DMS114 treated with DMSO at 0.1 percent for 48 hours (cell line): ENCODE results near the gene QARS1.

Experiments
- DNase-seq: peaks from one replicate; lab custom pipeline; 2025; ENCODE audit not compliant: unreplicated experiment; lab: John Stamatoyannopoulos, UW

QARS1 gene

DNA sequence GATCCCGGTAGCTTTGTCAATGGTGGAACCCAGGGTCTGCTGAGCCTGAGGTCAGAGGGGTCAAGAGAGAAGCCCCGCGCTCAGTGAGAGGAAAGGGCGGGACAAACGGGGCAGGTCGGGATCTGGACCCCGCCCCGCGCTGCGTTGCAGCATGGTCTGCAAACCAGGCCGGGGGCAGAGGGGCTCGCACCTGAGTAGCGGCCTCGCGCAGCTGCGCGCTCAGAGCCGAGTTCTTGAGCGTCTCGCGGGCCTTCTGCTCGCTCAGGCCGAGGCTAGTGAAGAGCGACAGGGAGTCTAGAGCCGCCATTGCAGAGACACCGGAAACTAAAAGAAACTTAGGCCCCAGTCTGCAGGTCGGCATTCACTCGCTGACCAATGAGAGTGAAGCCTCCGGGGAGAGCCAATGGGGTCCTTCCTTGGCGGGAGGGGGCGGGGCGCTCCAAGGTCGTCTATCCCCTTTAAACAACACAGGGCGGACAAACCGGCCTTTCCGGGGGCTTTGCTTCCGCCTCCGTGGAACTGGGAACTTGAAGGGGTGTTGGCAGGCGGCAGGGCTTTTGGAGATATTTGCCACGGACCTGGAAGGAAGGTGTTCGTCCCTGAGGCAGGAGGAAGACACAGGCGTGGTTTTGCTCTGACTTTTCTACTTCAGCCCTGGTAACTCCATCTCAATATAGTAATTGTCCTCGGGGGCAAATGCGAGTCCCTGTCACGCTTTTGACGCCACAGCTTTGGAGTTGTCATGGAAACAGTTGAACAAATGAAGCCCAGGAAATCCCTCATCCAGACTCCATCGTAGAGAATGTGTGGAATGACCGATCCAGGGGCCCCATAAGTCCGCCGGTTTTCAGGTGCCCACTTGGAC, at the start of gene QARS1:
Gene QARS1 (minus strand): TSS at position 331 of the 865 bp plus-strand sequence. CDS start 24 bp downstream, at position 307.
- DNase-seq, result peak; percentile 83

GRCh38 chr3:49153349-49153912, 48.9 kb upstream of the QARS1 start:
- no peak for DNase-seq

GRCh38 chr3:49151610-49152009, 47.1 kb upstream of the QARS1 start:
- no peak for DNase-seq

- no peak for DNase-seq
Measured at GRCh38 chr3:49148159-49148558, 43.6 kb upstream of the QARS1 start.

- no peak for DNase-seq
Measured at GRCh38 chr3:49140080-49140479, 35.5 kb upstream of the QARS1 start.

DNA sequence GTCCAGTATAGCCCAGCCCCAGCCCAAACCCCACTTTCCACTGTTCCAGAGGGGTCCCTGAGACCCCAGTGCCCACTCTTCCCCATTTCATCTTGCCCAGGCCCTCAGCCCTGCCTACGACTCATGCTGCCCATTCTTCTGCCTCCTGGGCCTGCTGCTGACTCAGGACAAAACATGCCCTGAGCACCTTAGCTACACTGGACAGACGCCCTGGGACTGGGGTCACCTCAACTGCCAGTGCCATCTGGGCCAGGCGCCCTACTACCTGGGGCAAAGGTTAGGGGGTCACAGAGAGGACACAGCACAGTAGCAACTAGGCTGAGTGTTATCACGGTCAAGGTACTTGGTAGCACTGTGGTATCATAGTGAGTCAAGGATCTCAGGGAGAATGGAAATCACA, 30.9 kb upstream of the QARS1 start:
- DNase-seq, result no peak

DNA sequence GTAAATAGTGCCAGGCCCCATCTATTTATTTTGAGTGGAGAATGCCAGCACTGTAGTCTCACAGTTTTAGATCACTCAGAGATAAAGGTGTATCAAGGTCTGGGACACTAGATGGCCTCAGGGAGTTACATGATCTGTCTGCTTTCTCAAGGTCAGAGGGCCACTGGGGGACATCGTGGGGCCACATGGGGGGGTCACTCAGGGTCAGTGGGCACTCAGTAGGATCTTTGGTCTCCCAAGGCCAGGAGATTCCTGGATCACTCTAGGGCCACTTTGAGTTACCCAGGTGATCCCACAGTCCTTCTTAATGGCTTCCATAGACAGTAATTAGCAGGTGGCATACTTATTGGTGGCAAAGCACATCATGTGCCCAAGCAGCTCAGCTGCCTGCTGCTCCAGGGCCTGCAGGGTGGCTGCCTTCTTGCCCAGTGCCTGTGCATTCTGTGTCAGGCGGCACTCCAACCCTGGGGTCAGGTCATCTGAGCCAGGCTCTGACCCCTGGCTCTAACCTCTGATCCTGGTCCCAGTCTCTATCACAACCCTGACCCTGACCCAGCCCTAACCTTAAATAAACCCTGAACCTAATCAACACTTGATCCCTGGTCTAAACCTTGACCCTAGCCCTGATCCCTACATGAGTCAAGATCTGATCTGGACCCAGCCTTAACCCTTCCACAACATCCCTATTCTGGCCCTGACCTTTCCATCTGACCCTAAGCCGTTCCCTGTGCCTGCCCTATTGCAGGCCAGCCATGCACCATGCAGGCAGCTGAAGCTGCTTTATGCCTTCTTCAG, 30.1 kb upstream of the QARS1 start:
- no peak for DNase-seq

- DNase-seq, result peak; percentile 76
Measured at GRCh38 chr3:49133226-49133951, 28.8 kb upstream of the QARS1 start.

DNA sequence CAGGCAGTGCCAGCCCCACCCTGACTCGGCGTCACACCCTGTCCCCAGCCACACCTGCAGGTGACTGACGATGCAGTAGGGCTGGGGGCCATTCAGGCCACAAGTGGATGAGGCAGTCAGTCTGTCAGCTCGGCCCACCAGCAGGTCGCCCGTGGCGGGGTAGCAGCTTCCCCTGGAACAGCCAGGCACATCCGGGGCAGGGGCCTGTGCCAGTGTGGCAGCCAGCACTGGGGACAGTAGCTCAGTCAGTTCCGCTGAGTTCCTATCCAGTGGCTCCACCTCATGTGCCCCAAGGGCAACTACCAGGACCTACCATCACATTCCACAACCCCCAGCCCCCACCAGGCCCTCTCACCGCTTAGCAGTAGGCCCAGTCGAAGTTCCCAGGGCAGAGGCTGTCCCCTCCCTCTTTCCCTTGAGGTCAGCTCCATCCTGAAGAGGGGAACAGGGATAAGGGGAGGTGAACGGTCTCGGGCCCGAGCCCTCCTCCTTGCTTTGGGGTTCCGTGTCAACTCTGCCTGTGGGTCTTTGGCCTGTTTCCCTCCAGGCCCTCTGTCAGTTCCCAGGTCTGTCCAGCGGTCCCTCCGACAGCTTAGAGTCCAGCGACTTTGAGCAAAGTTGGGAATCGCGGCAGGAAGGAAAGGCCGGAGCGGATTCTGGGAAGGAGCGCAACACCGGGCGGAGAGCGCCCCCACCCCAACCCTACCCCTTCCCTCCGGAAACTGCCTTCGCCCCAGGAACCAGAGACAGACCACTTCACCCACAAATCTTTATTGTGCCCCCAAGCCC, 28.1 kb upstream of the QARS1 start, which contains the start of gene LAMB2:
Gene LAMB2 (minus strand): TSS at position 614 of the 789 bp plus-strand sequence. CDS start 183 bp downstream, at position 431.
- DNase-seq, result peak; percentile 38

DNA sequence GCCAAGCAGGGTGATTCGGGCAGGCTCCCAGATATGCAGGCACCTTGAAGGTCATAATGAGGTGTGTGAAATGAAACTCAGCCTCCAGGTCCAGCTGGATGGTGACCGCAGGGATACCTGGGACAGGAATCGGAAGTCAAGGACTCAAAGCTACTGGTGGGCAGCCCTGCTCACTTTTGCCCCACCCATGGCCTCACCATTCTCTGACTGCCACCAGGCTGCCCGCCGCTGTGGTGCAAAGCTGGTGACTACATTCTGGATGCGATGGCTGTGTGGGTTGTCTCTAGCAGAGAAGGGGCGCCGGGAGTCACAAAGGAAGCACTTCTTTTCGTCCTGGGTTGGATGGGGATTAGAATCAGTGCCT, 27.5 kb upstream of the QARS1 start:
- DNase-seq, result no peak

- no peak for DNase-seq
Measured at GRCh38 chr3:49131576-49131975, 27.0 kb upstream of the QARS1 start.

DNA sequence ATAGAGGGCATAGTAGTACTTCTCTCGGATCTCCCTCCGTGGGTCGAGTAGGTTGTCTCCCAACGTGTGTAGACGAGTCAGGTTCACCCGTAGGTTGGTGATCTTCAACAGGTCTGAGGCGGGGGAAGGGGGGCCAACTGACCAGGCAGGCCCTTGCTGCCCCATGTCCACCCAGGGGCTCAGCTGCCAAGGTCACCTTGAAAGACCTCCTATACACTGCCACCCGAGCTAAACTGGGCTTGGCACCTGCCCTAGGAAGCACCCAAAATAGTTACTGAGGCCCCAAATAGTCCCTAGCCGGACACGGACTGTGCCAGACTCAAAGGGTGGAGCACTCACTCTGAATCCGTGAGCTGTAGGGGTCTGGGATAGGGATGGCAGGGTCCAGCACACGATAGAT, 26.5 kb upstream of the QARS1 start:
- no peak for DNase-seq

- no peak for DNase-seq
Measured at GRCh38 chr3:49124991-49125670, 20.6 kb upstream of the QARS1 start.

GRCh38 chr3:49124203-49124602, 19.6 kb upstream of the QARS1 start:
- DNase-seq, result no peak

DNA sequence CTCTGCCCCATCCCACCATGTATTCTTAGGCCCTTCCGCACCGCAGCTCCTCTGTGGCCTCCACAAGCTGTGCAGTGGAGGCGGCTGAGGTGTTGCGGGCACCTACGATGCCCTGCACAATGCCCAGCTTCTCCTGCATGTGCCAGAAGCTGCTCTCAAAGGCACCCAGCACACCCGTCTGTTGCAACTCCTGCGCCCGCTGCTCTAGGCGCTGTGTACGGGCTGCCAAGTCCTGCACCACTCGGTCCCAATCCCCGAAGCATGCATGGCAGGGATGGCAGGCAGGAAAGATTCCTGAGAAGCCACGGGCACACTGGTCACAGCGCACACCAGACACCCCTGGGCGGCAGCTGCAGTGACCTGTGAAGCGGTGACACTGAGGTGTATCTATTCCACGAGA, 19.1 kb upstream of the QARS1 start:
- no peak for DNase-seq

- no peak for DNase-seq
Measured at GRCh38 chr3:49122886-49123545, 18.5 kb upstream of the QARS1 start.

GRCh38 chr3:49122451-49122850, 17.9 kb upstream of the QARS1 start:
- DNase-seq, result no peak

DNA sequence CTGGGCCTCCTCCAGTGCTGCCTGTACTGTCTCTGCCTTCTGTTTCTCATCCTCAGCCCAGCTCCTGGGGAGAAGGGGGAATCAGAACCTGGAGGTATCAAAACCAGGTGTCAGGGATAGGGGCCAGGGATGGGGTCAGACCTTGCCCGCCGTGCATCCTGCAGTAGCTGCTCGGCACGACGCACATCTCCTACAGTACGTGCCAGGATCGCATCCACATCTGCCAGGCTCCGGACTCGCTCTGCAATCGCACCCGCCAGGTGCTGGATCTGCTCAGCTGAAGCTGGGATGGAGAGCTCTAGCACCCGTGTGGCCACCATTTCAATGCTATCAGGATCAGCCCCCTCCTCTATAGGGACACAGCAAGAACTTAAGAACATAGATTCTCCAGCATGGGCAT, 17.5 kb upstream of the QARS1 start:
- DNase-seq, result no peak

DNA sequence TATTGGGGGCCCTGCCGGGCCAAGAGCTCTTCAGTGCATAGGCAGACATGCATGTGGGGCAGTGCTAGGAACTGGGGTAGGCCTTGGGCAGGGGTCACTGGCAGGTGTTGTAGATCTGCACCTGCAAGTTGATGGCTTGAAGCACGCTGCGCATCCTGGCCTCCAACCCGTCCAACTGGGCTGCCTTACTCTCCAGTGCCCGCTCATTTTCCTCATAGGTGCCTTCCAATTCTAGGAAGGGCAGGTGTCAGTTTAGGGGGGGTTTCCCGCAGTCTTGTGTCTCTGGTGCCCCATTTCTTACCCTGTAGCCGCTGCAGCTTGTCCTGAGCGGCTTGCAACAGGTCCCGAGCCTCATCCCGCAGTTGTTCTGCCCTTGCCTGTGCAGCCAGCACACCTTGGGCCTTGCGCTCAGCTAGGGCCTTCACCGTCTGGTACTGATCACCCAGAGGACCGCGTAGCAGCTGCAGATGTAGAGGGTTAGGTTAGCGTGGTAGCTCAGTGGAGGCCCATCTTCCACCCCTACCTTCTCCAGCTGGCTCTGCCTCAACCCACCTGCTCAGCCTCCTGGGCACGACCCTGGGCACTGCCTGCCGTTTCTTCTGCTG, 16.7 kb upstream of the QARS1 start:
- DNase-seq, result no peak
